HepG2 (cell line): ENCODE measurements around the gene FBXL13. TPM values are rescaled to one million over a fixed set of nuclear protein-coding genes. Genes with fewer than 3 reads are reported as not detected.

Experiments
- ELF3 ChIP-seq: IDR thresholded peaks from 2 replicates; pipeline ENCODE4 v1.6.1; 2016; ENCODE audit warnings: missing genetic modification reagents, missing compliant biosample characterization
- EP300 ChIP-seq, 3 experiments: sonication (generic) in 1 of 3; formaldehyde crosslinking in 1 of 3; IDR thresholded peaks; 2 replicates each; pipeline versions ENCODE4 v1.5.1 to v1.6.1; 2011 to 2020; ENCODE audit warnings: low read depth in 2 of 3, low read length in 2 of 3, borderline replicate concordance in 1 of 3, improper control_type of control experiment in 1 of 3, mild to moderate bottlenecking in 1 of 3, missing genetic modification reagents in 1 of 3, moderate library complexity in 1 of 3
- LBX2 ChIP-seq: sonication (generic); formaldehyde crosslinking; IDR thresholded peaks from 2 replicates; pipeline ENCODE4 v1.5.0; 2020; ENCODE audit warnings: missing genetic modification reagents, mild to moderate bottlenecking, borderline replicate concordance
- NFYB ChIP-seq: sonication (generic); formaldehyde crosslinking; IDR thresholded peaks from 2 replicates; pipeline ENCODE4 v1.4.0; 2020; ENCODE audit warnings: missing genetic modification reagents
- NR2C2 ChIP-seq: sonication (generic); formaldehyde crosslinking; IDR thresholded peaks from 2 replicates; pipeline ENCODE4 v1.4.0; 2020; ENCODE audit warnings: missing genetic modification reagents, mild to moderate bottlenecking, moderate library complexity, borderline replicate concordance
- PAX8 ChIP-seq: sonication (generic); formaldehyde crosslinking; IDR thresholded peaks from 2 replicates; pipeline ENCODE4 v1.8.0; 2022; ENCODE audit warnings: mild to moderate bottlenecking, missing genetic modification reagents, borderline replicate concordance
- SRSF4 ChIP-seq: fragments of 200-400 bp; formaldehyde crosslinking; IDR thresholded peaks from one replicate; pipeline ENCODE4 v1.6.1; 2018; ENCODE audit warnings: mild to moderate bottlenecking, low read depth, low read length, moderate library complexity; ENCODE audit not compliant: poor library complexity, severe bottlenecking
- SSRP1 ChIP-seq: IDR thresholded peaks from 2 replicates; pipeline ENCODE4 v1.6.1; 2016; ENCODE audit warnings: control low read depth
- TEF ChIP-seq: sonication (generic); formaldehyde crosslinking; IDR thresholded peaks from 2 replicates; pipeline ENCODE4 v1.5.0; 2020; ENCODE audit warnings: missing genetic modification reagents
- ZBTB40 ChIP-seq, 2 experiments: fragments of 450-650 bp in 1 of 2; sonication (generic) in 1 of 2; formaldehyde crosslinking in 1 of 2; IDR thresholded peaks; 2 replicates each; pipeline versions ENCODE4 v1.6.1 to v1.8.0; 2016 to 2022; ENCODE audit warnings: antibody characterized with exemption in 1 of 2, mild to moderate bottlenecking in 1 of 2, missing genetic modification reagents in 1 of 2
- ZIK1 ChIP-seq: sonication (generic); formaldehyde crosslinking; IDR thresholded peaks from 2 replicates; pipeline ENCODE4 v1.5.0; 2020; ENCODE audit warnings: mild to moderate bottlenecking, low read depth, missing genetic modification reagents, borderline replicate concordance
- ZNF124 ChIP-seq: sonication (generic); formaldehyde crosslinking; IDR thresholded peaks from 2 replicates; pipeline ENCODE4 v1.4.0; 2020; ENCODE audit warnings: missing genetic modification reagents
- ZNF549 ChIP-seq: sonication (generic); formaldehyde crosslinking; IDR thresholded peaks from 2 replicates; pipeline ENCODE4 v1.5.0; 2020; ENCODE audit warnings: missing genetic modification reagents
- ZNF552 ChIP-seq: sonication (generic); formaldehyde crosslinking; IDR thresholded peaks from 2 replicates; pipeline ENCODE4 v1.9.0; 2022; ENCODE audit warnings: missing genetic modification reagents, mild to moderate bottlenecking, borderline replicate concordance
- ZNF746 ChIP-seq: sonication (generic); formaldehyde crosslinking; IDR thresholded peaks from 2 replicates; pipeline ENCODE4 v1.8.0; 2022; ENCODE audit warnings: mild to moderate bottlenecking, missing genetic modification reagents
- polyA plus RNA-seq, 8 experiments: library from polyadenylated mRNA; depleted of rRNA in 3 of 8; stranded (reverse) in 7 of 8; unstranded in 1 of 8; fragments of >200 nt; fragmentation: Illumina TruSeq in 4 of 8; extraction: Trizol in 4 of 8; gene quantifications; 2 replicates each; pipeline versions ENCODE4 v1.2.1 to v1.2.3, GENCODE V29; 2011 to 2016; ENCODE audit warnings: low read depth in 4 of 8, missing spikeins in 1 of 8, mixed read lengths in 1 of 8; ENCODE audit not compliant: insufficient read depth in 1 of 8
- total RNA-seq, 5 experiments: library from RNA; depleted of rRNA; stranded (reverse); fragments of >200 nt; fragmentation: Illumina TruSeq; extraction: Trizol; gene quantifications; 2 replicates each; pipeline ENCODE4 v1.2.3, GENCODE V29; 2016; ENCODE audit warnings: low read depth in 1 of 5
- TF ChIP-seq, protein P1 (sequence below): sonication (generic); formaldehyde crosslinking; IDR thresholded peaks from 2 replicates; pipeline ENCODE4 v1.8.1; 2023; ENCODE audit warnings: mild to moderate bottlenecking, moderate library complexity, missing genetic modification reagents

Gene FBXL13
- total and polyA plus RNA-seq, 2 of the 13 experiments (the other 11 are each of a cell fraction or from before 2014, with no cell fraction given) = 0.24 to 0.77 TPM

DNA sequence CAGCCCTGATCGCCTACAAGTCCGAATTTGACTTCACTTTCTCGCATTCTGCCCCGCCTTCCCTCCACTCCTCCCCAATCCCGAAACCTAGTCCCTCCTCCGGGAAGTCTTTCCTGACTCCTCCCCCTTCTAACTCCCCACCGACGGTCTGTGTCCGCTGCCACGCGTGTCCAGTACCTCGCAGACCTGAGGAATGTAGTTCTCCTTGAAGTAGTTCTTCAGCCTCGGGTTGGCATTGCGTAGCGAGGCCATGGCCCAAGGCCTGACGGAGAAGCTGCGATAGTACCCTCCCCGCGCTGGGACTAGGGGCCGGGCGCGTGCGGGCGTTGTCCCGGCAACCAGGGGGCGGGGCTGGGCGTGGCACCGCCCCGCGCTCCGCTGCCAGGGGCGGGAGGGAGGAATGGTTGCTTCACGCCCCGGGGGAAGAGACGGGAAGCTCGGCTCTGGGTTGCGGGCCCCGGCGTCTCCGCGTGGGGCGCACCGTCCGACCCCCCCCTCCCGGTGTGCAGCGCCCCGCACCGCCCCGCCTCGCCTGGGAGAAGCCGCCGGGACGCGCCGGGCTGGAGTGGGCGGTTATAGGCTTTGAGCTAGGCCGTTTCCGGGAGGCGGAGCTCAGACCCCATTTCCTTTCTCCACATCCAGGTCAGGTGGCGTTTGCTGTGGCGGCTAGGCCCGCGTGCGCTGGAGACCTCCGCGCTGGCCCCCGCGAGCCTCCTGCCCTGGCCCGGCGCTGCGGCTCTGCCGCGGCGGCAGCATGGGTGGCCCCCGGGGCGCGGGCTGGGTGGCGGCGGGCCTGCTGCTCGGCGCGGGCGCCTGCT is at the start of gene FBXL13, which contains the start of gene ARMC10 (continued):
- TF ChIP-seq, protein P1, sequence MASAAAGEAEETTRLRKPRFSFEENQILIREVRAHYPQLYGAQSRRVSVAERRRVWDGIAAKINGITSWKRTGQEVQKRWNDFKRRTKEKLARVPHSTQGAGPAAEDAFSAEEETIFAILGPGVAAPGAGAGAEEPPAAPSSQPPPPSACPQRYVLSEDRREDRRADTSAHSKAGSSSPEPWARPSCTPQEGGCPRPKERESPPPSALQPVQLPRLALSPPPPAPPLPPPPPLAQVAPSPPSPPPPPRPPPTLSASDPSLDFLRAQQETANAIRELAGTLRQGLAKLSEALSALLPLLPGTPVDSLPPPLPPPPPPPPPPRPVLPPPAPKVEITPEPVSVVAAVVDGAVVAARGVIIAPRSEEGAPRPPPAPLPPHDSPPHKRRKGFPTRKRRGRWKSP (CRISPR knock-in tag) = no peak; the same call in 1 of the 2 replicates
- peak; percentile 80 for TF ChIP-seq ZIK1 (CRISPR knock-in tag)
- TF ChIP-seq SRSF4 = no peak
- no peak for TF ChIP-seq ZNF552 (CRISPR knock-in tag)
- TF ChIP-seq ZBTB40 (IDR thresholded peaks at IDR 0.05) = no peak
- no peak for TF ChIP-seq ZBTB40 (CRISPR knock-in tag; IDR thresholded peaks at IDR 0.05)
- no peak for TF ChIP-seq EP300 (IDR thresholded peaks at IDR 0.05; ENCODE audit: low read depth in 2 of 2, low read length in 2 of 2)
- TF ChIP-seq EP300 (CRISPR knock-in tag; IDR thresholded peaks at IDR 0.05; ENCODE audit: borderline replicate concordance) = no peak; the same call in 1 of the 2 replicates
- peak; percentile 18; the same call in 1 of the 2 replicates for TF ChIP-seq ZNF124 (CRISPR knock-in tag)
- no peak for TF ChIP-seq ZNF746
- 0 out of 2 replicates have a peak, but pooled peaks have one; percentile 11 for TF ChIP-seq LBX2 (CRISPR knock-in tag)
- TF ChIP-seq NR2C2 (CRISPR knock-in tag) = peak; percentile 69
- TF ChIP-seq TEF (CRISPR knock-in tag) = no peak
- TF ChIP-seq PAX8 (CRISPR knock-in tag) = no peak
- peak; percentile 72 for TF ChIP-seq ELF3 (CRISPR knock-in tag)
- TF ChIP-seq SSRP1 = 0 out of 2 replicates have a peak, but pooled peaks have one; percentile 49
- no peak for TF ChIP-seq NFYB
- TF ChIP-seq ZNF549 = no peak
